Measurements from ENCODE around the gene NPM1. TPM values are rescaled to one million over a fixed set of nuclear protein-coding genes. Genes with fewer than 3 reads are reported as not detected.

NPM1 gene
- total RNA-seq, 1 experiment from 2014 or later, result 2,265 TPM

DNA sequence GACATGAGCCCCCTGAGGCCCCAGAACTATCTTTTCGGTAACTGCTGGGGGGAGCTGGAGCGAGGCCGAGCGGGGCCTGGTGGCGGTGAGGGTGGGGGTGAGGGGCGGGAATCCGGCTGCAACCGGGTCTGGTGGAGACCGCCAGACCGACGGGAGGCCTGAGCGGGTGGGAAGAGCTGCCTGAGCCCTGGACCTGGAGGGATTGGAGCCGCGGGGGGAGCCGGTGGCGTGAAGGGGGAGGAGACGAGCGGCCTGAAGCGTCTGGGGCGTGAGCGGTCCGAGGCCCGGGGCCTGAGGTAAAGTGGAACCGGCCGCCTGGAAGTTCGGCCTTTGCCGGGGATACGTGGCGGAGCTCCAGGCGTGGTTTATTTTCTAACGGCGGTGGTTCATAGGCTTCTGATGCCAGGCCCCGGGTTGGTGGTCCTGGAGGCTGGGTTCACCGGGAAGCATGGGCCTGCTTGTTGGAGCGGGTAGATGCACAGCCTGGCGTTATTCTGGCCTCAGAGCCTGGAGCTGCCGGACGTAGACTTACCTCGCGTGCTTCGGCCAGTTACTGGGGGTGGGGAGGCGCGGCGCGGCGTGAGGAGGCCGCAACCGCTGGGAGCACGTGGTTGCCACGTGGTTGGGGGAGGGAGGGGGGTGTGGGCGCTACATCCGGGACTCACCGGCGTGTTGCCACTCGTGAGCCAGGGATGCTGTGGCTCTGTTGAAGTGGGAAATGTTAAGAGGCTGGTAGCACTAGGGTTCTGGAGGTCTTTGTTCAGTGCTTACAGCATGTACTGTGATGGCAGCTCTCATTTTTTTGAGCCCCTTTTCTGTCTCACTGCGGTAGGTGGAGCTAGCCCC lies 544 bp downstream of the NPM1 start:
- Histone ChIP-seq H3F3A (ENCODE audit: low read length, unreplicated experiment) (peaks cover 4% of the 10 kb centered on the region), H3K9ac (ENCODE audit: low read length) (peak overlapping the region; percentile 95), H3K27ac (ENCODE audit: low read length) (peak overlapping the region; percentile 39), H3K9me3 (ENCODE audit: low read length) (no peaks in the 10 kb centered on the region), H2AFZ (ENCODE audit: low read length) (no peak overlapping the region), H3K9me2 (replicated peaks; ENCODE audit: low read length) (no peaks in the 10 kb centered on the region), H4K20me1 (ENCODE audit: low read length) (peaks cover 54% of the 10 kb centered on the region), H3K4me1 (ENCODE audit: insufficient read depth, low read length) (peaks cover 27% of the 10 kb centered on the region), H3K4me3 (ENCODE audit: low read length) (peak overlapping the region; percentile 85), H3K36me3 (ENCODE audit: low read depth, low read length) (peaks cover 52% of the 10 kb centered on the region), H3K79me2 (ENCODE audit: low read length) (peaks cover 66% of the 10 kb centered on the region), H3K27me3 (ENCODE audit: low read length) (no peaks in the 10 kb centered on the region), H3K4me2 (ENCODE audit: low read length) (peak overlapping the region; percentile 95)
- peak; percentile 74 for DNase-seq
- intact Hi-C loops (cut with micrococcal nuclease), result loop anchor here (5.0 kb wide), 1 partner anchor 1796 kb away; no protein-coding TSS in a partner anchor
- no TSS peak for BruUV-seq (replicated peaks)
- POLR2A ChIA-PET (ENCODE audit: unreplicated experiment), result interaction anchor here (0.6 kb wide), 1 partner anchor 618 kb away, joined by 3 read pairs; the partner anchor contains the start of gene FBXW11
- peak; percentile 28 for ATAC-seq
- CTCF ChIA-PET, result no interaction called here
- TF ChIP-seq EZH2phosphoT487 (IDR thresholded peaks at IDR 0.05; ENCODE audit: borderline replicate concordance, low read length), result peak; percentile 88
- no peak for TF ChIP-seq EZH2 (IDR thresholded peaks at IDR 0.05; ENCODE audit: low read length, unreplicated experiment)

DNA sequence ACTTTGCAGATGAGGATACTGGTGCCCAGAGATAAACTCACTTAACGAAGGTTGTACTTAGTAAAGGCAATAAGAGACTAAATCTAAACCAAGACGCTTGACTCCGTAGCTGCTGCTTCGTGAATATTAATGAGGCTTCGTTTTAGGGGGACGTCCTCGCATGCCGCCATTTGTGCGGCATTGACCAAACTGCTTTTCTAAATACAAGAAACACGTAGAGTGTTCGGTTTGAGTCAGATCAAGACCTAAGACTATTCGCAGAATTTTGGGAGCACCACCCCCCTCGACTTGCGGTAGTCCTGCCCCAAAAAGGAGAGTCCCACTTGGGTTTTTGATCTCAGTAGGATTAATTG lies 1.1 kb downstream of the NPM1 start:
- no peaks in the 10 kb centered on the region for H3K27me3 ChIP-seq (ENCODE audit: low read length)
- peaks cover 58% of the 10 kb centered on the region for H3K36me3 ChIP-seq (ENCODE audit: low read depth, low read length)
- H3K4me1 ChIP-seq (ENCODE audit: insufficient read depth, low read length), result peaks cover 27% of the 10 kb centered on the region
- ATAC-seq (no peak), DNase-seq (no peak)
- peaks cover 60% of the 10 kb centered on the region for H4K20me1 ChIP-seq (ENCODE audit: low read length)
- POLR2A ChIA-PET (ENCODE audit: unreplicated experiment), result interaction anchor here (0.6 kb wide), 1 partner anchor 617 kb away, joined by 3 read pairs; the partner anchor contains the start of gene FBXW11
- intact Hi-C loops (cut with micrococcal nuclease), result loop anchor here (5.0 kb wide), 1 partner anchor 1796 kb away; no protein-coding TSS in a partner anchor
- CTCF ChIA-PET, result no interaction called here
- H3K79me2 ChIP-seq (ENCODE audit: low read length), result peaks cover 72% of the 10 kb centered on the region
- TF ChIP-seq CTCF (conservative IDR thresholded peaks at IDR 0.05; ENCODE audit: low read depth, low read length), result no peak
- TF ChIP-seq EZH2 (IDR thresholded peaks at IDR 0.05; ENCODE audit: low read length, unreplicated experiment), result no peak
- no peak for TF ChIP-seq EZH2phosphoT487 (IDR thresholded peaks at IDR 0.05; ENCODE audit: borderline replicate concordance, low read length)
- no peak overlapping the region for H2AFZ ChIP-seq (ENCODE audit: low read length)
- TSS peak; percentile 31 for BruUV-seq (replicated peaks)
- H3K9ac ChIP-seq (ENCODE audit: low read length), result peak overlapping the region; percentile 95
- H3K4me2 ChIP-seq (ENCODE audit: low read length), result peak overlapping the region; percentile 95
- H3F3A ChIP-seq (ENCODE audit: low read length, unreplicated experiment), result peaks cover 9% of the 10 kb centered on the region
- peak overlapping the region; percentile 85 for H3K4me3 ChIP-seq (ENCODE audit: low read length)
- H3K9me3 ChIP-seq (ENCODE audit: low read length), result no peaks in the 10 kb centered on the region
- H3K27ac ChIP-seq (ENCODE audit: low read length), result no peak overlapping the region
- H3K9me2 ChIP-seq (replicated peaks; ENCODE audit: low read length), result no peaks in the 10 kb centered on the region

DNA sequence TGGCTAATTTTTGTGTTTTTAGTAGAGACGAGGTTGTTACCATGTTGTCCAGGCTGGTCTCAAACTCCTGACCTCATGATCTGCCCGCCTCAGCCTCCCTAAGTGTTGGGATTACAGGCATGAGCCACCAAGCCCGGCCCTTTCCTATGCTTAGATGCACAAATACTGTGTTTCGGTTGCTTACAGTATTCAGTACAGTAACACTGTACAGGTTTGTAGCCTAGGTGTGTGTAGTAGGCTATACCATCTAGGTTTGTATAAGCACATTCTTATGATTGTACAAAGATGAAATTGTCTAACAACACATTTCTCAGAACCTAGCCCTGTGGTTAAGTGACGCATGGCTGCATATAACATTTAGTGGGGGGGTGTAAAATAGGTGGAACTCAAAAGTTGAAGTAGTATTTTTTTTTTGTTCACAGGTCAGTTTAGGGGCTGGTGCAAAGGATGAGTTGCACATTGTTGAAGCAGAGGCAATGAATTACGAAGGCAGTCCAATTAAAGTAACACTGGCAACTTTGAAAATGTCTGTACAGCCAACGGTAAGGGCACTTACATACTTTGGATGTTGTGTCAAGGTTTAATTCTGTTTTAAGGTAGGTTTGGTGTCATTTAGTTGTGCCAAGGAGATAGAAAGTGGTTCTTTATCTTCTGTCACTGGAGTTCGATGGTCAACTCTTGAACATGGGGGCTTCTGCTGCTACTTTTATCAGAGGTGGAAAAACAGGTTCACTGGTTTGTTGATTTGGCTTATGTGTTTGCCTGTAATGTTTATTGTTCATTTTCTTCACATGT lies 3.4 kb downstream of the NPM1 start:
- DNase-seq, result no peak
- Histone ChIP-seq H3K9me2 (replicated peaks; ENCODE audit: low read length) (no peaks in the 10 kb centered on the region), H3K36me3 (ENCODE audit: low read depth, low read length) (peaks cover 79% of the 10 kb centered on the region), H4K20me1 (ENCODE audit: low read length) (peaks cover 83% of the 10 kb centered on the region), H3K9me3 (ENCODE audit: low read length) (no peaks in the 10 kb centered on the region), H3K9ac (ENCODE audit: low read length) (no peak overlapping the region), H3K79me2 (ENCODE audit: low read length) (peaks cover 95% of the 10 kb centered on the region), H3K4me1 (ENCODE audit: insufficient read depth, low read length) (peaks cover 27% of the 10 kb centered on the region), H2AFZ (ENCODE audit: low read length) (no peak overlapping the region), H3K27ac (ENCODE audit: low read length) (no peak overlapping the region), H3K27me3 (ENCODE audit: low read length) (no peaks in the 10 kb centered on the region), H3K4me2 (ENCODE audit: low read length) (peak overlapping the region; percentile 95), H3K4me3 (ENCODE audit: low read length) (peak overlapping the region; percentile 85), H3F3A (ENCODE audit: low read length, unreplicated experiment) (peaks cover 9% of the 10 kb centered on the region)
- ChIA-PET POLR2A (ENCODE audit: unreplicated experiment) (no interaction called here), CTCF (no interaction called here)
- ATAC-seq, result no peak
- TF ChIP-seq EZH2 (IDR thresholded peaks at IDR 0.05; ENCODE audit: low read length, unreplicated experiment) (no peak), CTCF (conservative IDR thresholded peaks at IDR 0.05; ENCODE audit: low read depth, low read length) (no peak), EZH2phosphoT487 (IDR thresholded peaks at IDR 0.05; ENCODE audit: borderline replicate concordance, low read length) (no peak)
- intact Hi-C loops (cut with micrococcal nuclease), result no loop called here
- no TSS peak for BruUV-seq (replicated peaks)
